H9 (cell line): ENCODE data around the gene DCP1B. TPM values are rescaled to one million over a fixed set of nuclear protein-coding genes. Genes with fewer than 3 reads are reported as not detected.

Experiments used
- DNase-seq: peaks from one replicate; pipeline ENCODE4 v3.0.0-alpha.2; 2017
- H2AFZ ChIP-seq: one replicate; pipeline ENCODE4 v1.6.1; 2013; ENCODE audit warnings: mild to moderate bottlenecking, low read length, control low read depth, moderate library complexity
- H2AK5ac ChIP-seq: 2 replicates; pipeline ENCODE4 v1.6.1; 2013; ENCODE audit warnings: low read length, control low read depth, mixed read lengths; ENCODE audit not compliant: insufficient read length
- H2BK120ac ChIP-seq: one replicate; pipeline ENCODE4 v1.6.1; 2013; ENCODE audit warnings: low read depth, mild to moderate bottlenecking, low read length, control low read depth, inconsistent platforms; ENCODE audit not compliant: poor library complexity, severe bottlenecking
- H2BK12ac ChIP-seq: 2 replicates; pipeline ENCODE4 v1.6.1; 2013; ENCODE audit warnings: low read length, control low read depth, mixed read lengths, low read depth; ENCODE audit not compliant: insufficient read length
- H2BK15ac ChIP-seq: 2 replicates; pipeline ENCODE4 v1.6.1; 2013; ENCODE audit warnings: low read depth, low read length, control low read depth
- H2BK20ac ChIP-seq: one replicate; pipeline ENCODE4 v1.6.1; 2013; ENCODE audit warnings: low read depth, mild to moderate bottlenecking, low read length, control low read depth, inconsistent platforms; ENCODE audit not compliant: poor library complexity, severe bottlenecking
- H2BK5ac ChIP-seq: 2 replicates; pipeline ENCODE4 v1.6.1; 2013; ENCODE audit warnings: low read length, control low read depth, mixed read lengths; ENCODE audit not compliant: insufficient read length
- H3K14ac ChIP-seq: 2 replicates; pipeline ENCODE4 v1.6.1; 2013; ENCODE audit warnings: low read length, control low read depth; ENCODE audit not compliant: insufficient read depth
- H3K18ac ChIP-seq: 2 replicates; pipeline ENCODE4 v1.6.1; 2013; ENCODE audit warnings: low read depth, mild to moderate bottlenecking, mixed read lengths, low read length, control low read depth; ENCODE audit not compliant: insufficient read length
- H3K23ac ChIP-seq: 2 replicates; pipeline ENCODE4 v1.6.1; 2013; ENCODE audit warnings: low read length, control low read depth, mixed read lengths, low read depth; ENCODE audit not compliant: insufficient read length
- H3K23me2 ChIP-seq: 2 replicates; pipeline ENCODE4 v1.6.1; 2013; ENCODE audit warnings: low read depth, mild to moderate bottlenecking, mixed read lengths, low read length, control low read depth; ENCODE audit not compliant: insufficient read length, poor library complexity, severe bottlenecking
- H3K27ac ChIP-seq: 2 replicates; pipeline ENCODE4 v1.5.1; 2013; ENCODE audit warnings: low read length, control low read depth, mixed read lengths, low read depth; ENCODE audit not compliant: insufficient read length
- H3K27me3 ChIP-seq: 2 replicates; pipeline ENCODE4 v1.6.1; 2013; ENCODE audit warnings: low read length, control low read depth, inconsistent platforms; ENCODE audit not compliant: insufficient read depth
- H3K4ac ChIP-seq: 2 replicates; pipeline ENCODE4 v1.6.1; 2013; ENCODE audit warnings: low read depth, mild to moderate bottlenecking, control low read depth, inconsistent platforms, low read length, moderate library complexity
- H3K4me1 ChIP-seq: 2 replicates; pipeline ENCODE4 v1.6.1; 2013; ENCODE audit warnings: low read length, control low read depth, inconsistent platforms; ENCODE audit not compliant: insufficient read depth
- H3K4me2 ChIP-seq: 2 replicates; pipeline ENCODE4 v1.6.1; 2013; ENCODE audit warnings: low read length, control low read depth, mixed read lengths; ENCODE audit not compliant: insufficient read length, insufficient read depth
- H3K56ac ChIP-seq: 2 replicates; pipeline ENCODE4 v1.6.1; 2013; ENCODE audit warnings: low read depth, mild to moderate bottlenecking, mixed read lengths, low read length, control low read depth; ENCODE audit not compliant: insufficient read length
- H3K79me1 ChIP-seq: 2 replicates; pipeline ENCODE4 v1.6.1; 2013; ENCODE audit warnings: low read depth, mild to moderate bottlenecking, moderate library complexity, low read length, control low read depth, inconsistent platforms; ENCODE audit not compliant: insufficient read depth, poor library complexity, severe bottlenecking
- H3K79me2 ChIP-seq: 2 replicates; pipeline ENCODE4 v1.6.1; 2013; ENCODE audit warnings: low read length, control low read depth, inconsistent platforms; ENCODE audit not compliant: insufficient read depth
- H3K9ac ChIP-seq: 2 replicates; pipeline ENCODE4 v1.6.1; 2013; ENCODE audit warnings: low read length, control low read depth, mixed read lengths; ENCODE audit not compliant: insufficient read length; ENCODE audit errors: extremely low read depth
- H3K9me3 ChIP-seq: one replicate; pipeline ENCODE4 v1.6.1; 2013; ENCODE audit warnings: low read depth, low read length, inconsistent platforms; ENCODE audit not compliant: control insufficient read depth
- H3T11ph ChIP-seq: one replicate; pipeline ENCODE4 v1.6.1; 2013; ENCODE audit warnings: mild to moderate bottlenecking, low read length, control low read depth, inconsistent platforms
- H4K20me1 ChIP-seq: one replicate; pipeline ENCODE4 v1.6.1; 2013; ENCODE audit not compliant: control insufficient read depth, insufficient read length, insufficient read depth
- H4K5ac ChIP-seq: 2 replicates; pipeline ENCODE4 v1.6.1; 2013; ENCODE audit warnings: low read depth, mild to moderate bottlenecking, mixed read lengths, low read length, control low read depth; ENCODE audit not compliant: insufficient read length
- H4K8ac ChIP-seq: replicated peaks from 2 replicates; pipeline ENCODE4 v1.6.1; 2013; ENCODE audit warnings: low read length, control low read depth, mixed read lengths, low read depth; ENCODE audit not compliant: insufficient read length
- H4K91ac ChIP-seq: 2 replicates; pipeline ENCODE4 v1.6.1; 2013; ENCODE audit warnings: low read depth, mild to moderate bottlenecking, moderate library complexity, mixed read lengths, low read length, control low read depth; ENCODE audit not compliant: insufficient read length
- H3K27ac Mint-ChIP-seq, 3 experiments: 2 replicates in 2 of 3; 3 replicates in 1 of 3; pipeline ENCODE4 v1.8.0; 2020 to 2021; ENCODE audit warnings: mixed read lengths in 3 of 3, mild to moderate bottlenecking in 1 of 3, moderate library complexity in 1 of 3
- H3K27me3 Mint-ChIP-seq: 2 replicates; pipeline ENCODE4 v1.8.0; 2021; ENCODE audit warnings: low read depth, mild to moderate bottlenecking, moderate library complexity, mixed read lengths
- H3K36me3 Mint-ChIP-seq, 3 experiments: 2 replicates in 2 of 3; 3 replicates in 1 of 3; pipeline ENCODE4 v1.8.0; 2020 to 2021; ENCODE audit warnings: low read depth in 3 of 3, mixed read lengths in 3 of 3; ENCODE audit not compliant: insufficient read depth in 1 of 3
- H3K4me1 Mint-ChIP-seq, 2 experiments: 2 replicates each; pipeline ENCODE4 v1.8.0; 2020; ENCODE audit warnings: mixed read lengths in 2 of 2
- H3K4me3 Mint-ChIP-seq, 2 experiments: 2 replicates in 1 of 2; 3 replicates in 1 of 2; pipeline ENCODE4 v1.8.0; 2020 to 2021; ENCODE audit warnings: mild to moderate bottlenecking in 2 of 2, mixed read lengths in 2 of 2, moderate library complexity in 1 of 2
- H3K9me3 Mint-ChIP-seq, 2 experiments: 2 replicates in 1 of 2; 3 replicates in 1 of 2; pipeline ENCODE4 v1.8.0; 2020; ENCODE audit warnings: mild to moderate bottlenecking in 2 of 2, mixed read lengths in 2 of 2, moderate library complexity in 1 of 2
- WGBS: extraction: QIAGEN DNeasy Blood & Tissue Kit; methylation state at CpG from one replicate; pipeline ENCODE4 v1.1.7; 2013; ENCODE audit warnings: missing lambda C conversion rate, low lambda C conversion rate, mixed read lengths; ENCODE audit not compliant: insufficient read length; ENCODE audit errors: extremely low coverage; 5-methylcytosine and 5-hydroxymethylcytosine counted together
- total RNA-seq: library from RNA; stranded (reverse); gene quantifications from 2 replicates; pipeline ENCODE4 v1.2.1, GENCODE V29; 2021
- TF ChIP-seq, protein P1 (sequence below): fragments of 200-600 bp; sonication (generic); conservative IDR thresholded peaks from 3 replicates; pipeline ENCODE4 v1.8.0; 2021; ENCODE audit warnings: antibody characterized with exemption, mild to moderate bottlenecking

DCP1B gene
- total RNA-seq, 1 experiment from 2014 or later = 11.2 TPM

DNA sequence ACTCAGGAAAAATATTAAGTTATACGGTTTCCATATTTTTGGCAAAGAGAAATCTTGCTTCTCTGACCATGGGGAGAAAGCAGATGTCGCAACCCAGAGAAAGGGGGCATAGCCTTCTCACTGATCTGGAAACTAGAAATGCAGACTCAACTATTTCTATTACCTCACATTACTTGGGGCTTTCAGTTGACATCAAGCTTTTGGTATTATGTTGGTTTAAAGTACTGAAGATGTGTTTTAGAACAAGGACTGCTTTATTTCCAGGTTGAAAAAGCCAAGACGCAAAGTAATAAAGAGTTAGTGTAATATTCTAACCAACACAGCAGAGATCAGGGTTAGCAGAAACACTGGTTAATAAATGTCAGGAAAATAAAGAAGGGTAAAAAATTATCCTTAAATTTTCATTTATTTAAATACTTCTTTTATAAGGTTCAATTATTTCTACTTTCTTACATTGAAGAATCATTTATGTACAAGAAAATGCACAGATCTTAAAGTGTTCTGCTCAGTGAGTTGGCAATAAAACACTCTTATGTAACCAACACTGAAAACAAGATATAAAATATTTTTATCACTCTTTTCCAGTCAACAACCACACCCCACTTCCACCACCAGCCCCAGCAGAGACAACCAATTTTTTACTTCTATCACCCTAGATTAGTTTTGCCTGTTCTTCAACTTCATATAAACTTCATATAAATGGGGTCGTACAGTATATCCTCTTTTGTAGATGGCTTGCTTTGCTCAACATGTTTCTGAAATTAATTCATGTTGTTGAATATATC, 26.0 kb downstream of the DCP1B start:
- Histone ChIP-seq H2AFZ (no peak overlapping the region), H2BK20ac (no peak overlapping the region), H3K18ac (no peak overlapping the region), H3K27me3 (no peaks in the 10 kb centered on the region), H3K23me2 (no peaks in the 10 kb centered on the region), H2AK5ac (no peak overlapping the region), H3K27ac (no peak overlapping the region), H3K9me3 (no peaks in the 10 kb centered on the region), H2BK5ac (no peak overlapping the region), H3K79me1 (no peaks in the 10 kb centered on the region), H3K4me1 (no peaks in the 10 kb centered on the region), H4K91ac (no peak overlapping the region), H3T11ph (no peak overlapping the region), H2BK15ac (no peak overlapping the region), H2BK120ac (no peak overlapping the region), H4K5ac (no peak overlapping the region), H3K4me2 (no peak overlapping the region), H4K20me1 (no peaks in the 10 kb centered on the region), H4K8ac (no peak overlapping the region), H3K23ac (no peak overlapping the region), H2BK12ac (no peak overlapping the region), H3K9ac (no peak overlapping the region), H3K56ac (no peak overlapping the region), H3K4ac (no peak overlapping the region), H3K79me2 (no peaks in the 10 kb centered on the region), H3K14ac (no peak overlapping the region)
- no peak overlapping the region for H3K27ac Mint-ChIP-seq
- no peaks in the 10 kb centered on the region for H3K27me3 Mint-ChIP-seq
- no CpG with 5 or more reads among the region's 4 CpGs for WGBS
- H3K9me3 Mint-ChIP-seq = no peaks in the 10 kb centered on the region
- no peak for DNase-seq
- peaks cover 8 to 10% of the 10 kb centered on the region in 2 experiments for H3K4me1 Mint-ChIP-seq
- no peak overlapping the region for H3K4me3 Mint-ChIP-seq
- TF ChIP-seq, protein P1, sequence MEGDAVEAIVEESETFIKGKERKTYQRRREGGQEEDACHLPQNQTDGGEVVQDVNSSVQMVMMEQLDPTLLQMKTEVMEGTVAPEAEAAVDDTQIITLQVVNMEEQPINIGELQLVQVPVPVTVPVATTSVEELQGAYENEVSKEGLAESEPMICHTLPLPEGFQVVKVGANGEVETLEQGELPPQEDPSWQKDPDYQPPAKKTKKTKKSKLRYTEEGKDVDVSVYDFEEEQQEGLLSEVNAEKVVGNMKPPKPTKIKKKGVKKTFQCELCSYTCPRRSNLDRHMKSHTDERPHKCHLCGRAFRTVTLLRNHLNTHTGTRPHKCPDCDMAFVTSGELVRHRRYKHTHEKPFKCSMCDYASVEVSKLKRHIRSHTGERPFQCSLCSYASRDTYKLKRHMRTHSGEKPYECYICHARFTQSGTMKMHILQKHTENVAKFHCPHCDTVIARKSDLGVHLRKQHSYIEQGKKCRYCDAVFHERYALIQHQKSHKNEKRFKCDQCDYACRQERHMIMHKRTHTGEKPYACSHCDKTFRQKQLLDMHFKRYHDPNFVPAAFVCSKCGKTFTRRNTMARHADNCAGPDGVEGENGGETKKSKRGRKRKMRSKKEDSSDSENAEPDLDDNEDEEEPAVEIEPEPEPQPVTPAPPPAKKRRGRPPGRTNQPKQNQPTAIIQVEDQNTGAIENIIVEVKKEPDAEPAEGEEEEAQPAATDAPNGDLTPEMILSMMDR = no peak
- H3K36me3 Mint-ChIP-seq = no peaks in the 10 kb centered on the region
